ENCODE data around the gene MAF.

Gene MAF

GRCh38 chr16:79587296-79587695 lies 13.2 kb downstream of the MAF start:
- DNase-seq, result no peak

GRCh38 chr16:79582789-79583188 lies 17.7 kb downstream of the MAF start:
- DNase-seq, result no peak

- DNase-seq, result no peak
Measured at GRCh38 chr16:79580453-79581191, 19.9 kb downstream of the MAF start.

GRCh38 chr16:79576602-79577001 lies 23.9 kb downstream of the MAF start:
- no peak for DNase-seq

GRCh38 chr16:79573884-79574283 lies 26.7 kb downstream of the MAF start:
- no peak for DNase-seq

- DNase-seq, result no peak
Measured at GRCh38 chr16:79573071-79573470, 27.5 kb downstream of the MAF start.

- no peak for DNase-seq
Measured at GRCh38 chr16:79571903-79572535, 28.5 kb downstream of the MAF start.

GRCh38 chr16:79571065-79571902 lies 29.3 kb downstream of the MAF start:
- no peak for DNase-seq

- DNase-seq, result no peak
Measured at GRCh38 chr16:79564671-79565107, 35.8 kb downstream of the MAF start.

GRCh38 chr16:79563921-79564320 lies 36.6 kb downstream of the MAF start:
- no peak for DNase-seq

- DNase-seq, result no peak
Measured at GRCh38 chr16:79562166-79562823, 38.2 kb downstream of the MAF start.

- DNase-seq, result no peak
Measured at GRCh38 chr16:79561729-79562128, 38.8 kb downstream of the MAF start.

GRCh38 chr16:79560923-79561322 lies 39.6 kb downstream of the MAF start:
- no peak for DNase-seq

GRCh38 chr16:79560318-79560717 lies 40.2 kb downstream of the MAF start:
- DNase-seq, result no peak

- no peak for DNase-seq
Measured at GRCh38 chr16:79559532-79559931, 41.0 kb downstream of the MAF start.

- no peak for DNase-seq
Measured at GRCh38 chr16:79557421-79557820, 43.1 kb downstream of the MAF start.

GRCh38 chr16:79554912-79555311 lies 45.6 kb downstream of the MAF start:
- no peak for DNase-seq

- DNase-seq, result no peak
Measured at GRCh38 chr16:79550373-79550772, 50.2 kb downstream of the MAF start.

GRCh38 chr16:79547085-79547484 lies 53.5 kb downstream of the MAF start:
- DNase-seq, result no peak

Data from hematopoietic multipotent progenitor cell treated with erythropoietin and hydrocortisone succinate and interleukin-3 and kit ligand, for 4 days (in vitro differentiated cells).